Activated CD4-positive, alpha-beta T cell treated with anti-CD3 and anti-CD28 coated beads for 36 hours (primary cell): ENCODE data around the gene LRMDA. TPM values are rescaled to one million over a fixed set of nuclear protein-coding genes. Genes with fewer than 3 reads are reported as not detected.

Experiments
- ATAC-seq: fragments of 200-7000 bp; cut with Tn5 transposase; one replicate; pipeline ENCODE4 v1.10.0; 2021; ENCODE audit warnings: mild to moderate bottlenecking, moderate library complexity
- CTCF ChIA-PET: fragments of 350-600 bp; sonication (Branson Sonifier 250); formaldehyde crosslinking; loops from one replicate; lab custom pipeline; 2021; ENCODE audit warnings: antibody characterized with exemption; lab: Charles Lee
- POLR2A ChIA-PET: fragments of 350-600 bp; sonication (Branson Sonifier 250); formaldehyde crosslinking; loops from one replicate; lab custom pipeline; 2021; ENCODE audit warnings: antibody characterized with exemption, inconsistent platforms; lab: Charles Lee
- DNase-seq: peaks from one replicate; pipeline ENCODE4 v3.0.0-alpha.2; 2020
- H3K27ac Mint-ChIP-seq: one replicate; pipeline ENCODE4 v1.8.0; 2021; ENCODE audit warnings: mixed read lengths
- H3K27me3 Mint-ChIP-seq: one replicate; pipeline ENCODE4 v1.8.0; 2021; ENCODE audit warnings: mixed read lengths
- H3K36me3 Mint-ChIP-seq: one replicate; pipeline ENCODE4 v1.8.0; 2021; ENCODE audit warnings: low read depth, mixed read lengths
- H3K4me1 Mint-ChIP-seq: one replicate; pipeline ENCODE4 v1.8.0; 2021; ENCODE audit warnings: mixed read lengths
- H3K4me3 Mint-ChIP-seq: one replicate; pipeline ENCODE4 v1.8.0; 2021; ENCODE audit warnings: mild to moderate bottlenecking, moderate library complexity, mixed read lengths
- H3K9me3 Mint-ChIP-seq: one replicate; pipeline ENCODE4 v1.8.0; 2021; ENCODE audit warnings: low read depth, mixed read lengths
- intact Hi-C, 2 experiments: fragments of 100-400 bp; cut with DNase I in 1 of 2; cut with micrococcal nuclease in 1 of 2; formaldehyde crosslinking; loops; one replicate each; pipeline versions ENCODE4 v1.14.2 to v1.15.1; 2022 to 2024; cut with DNase I, micrococcal nuclease
- total RNA-seq, 2 experiments: library from RNA; stranded (reverse); gene quantifications; one replicate each; pipeline ENCODE4 v1.2.3, GENCODE V29; 2021

The LRMDA gene
- total RNA-seq, 2 experiments from 2014 or later, result not detected

GRCh38 chr10:75408911-75409885 is 22.2 kb upstream of the LRMDA start:
- DNase-seq, result peak; percentile 64
- peak; percentile 89 for ATAC-seq
- intact Hi-C loops, result loop anchor here (1.0 to 10.0 kb wide), 3 partner anchors 9 to 1576 kb away; no protein-coding TSS in a partner anchor
- ChIA-PET CTCF (no interaction called here), POLR2A (no interaction called here)
- no peak overlapping the region for H3K27ac Mint-ChIP-seq
- H3K4me1 Mint-ChIP-seq, result peaks cover 10% of the 10 kb centered on the region
- peak overlapping the region; percentile 64 for H3K4me3 Mint-ChIP-seq
- no peaks in the 10 kb centered on the region for H3K36me3 Mint-ChIP-seq
- peaks cover 57% of the 10 kb centered on the region for H3K27me3 Mint-ChIP-seq
- H3K9me3 Mint-ChIP-seq, result no peaks in the 10 kb centered on the region

- Mint-ChIP-seq H3K27ac (no peak overlapping the region), H3K27me3 (peaks cover 60% of the 10 kb centered on the region), H3K36me3 (no peaks in the 10 kb centered on the region), H3K4me1 (peaks cover 10% of the 10 kb centered on the region), H3K9me3 (no peaks in the 10 kb centered on the region), H3K4me3 (peak overlapping the region; percentile 23)
- ATAC-seq (no peak), DNase-seq (no peak)
- intact Hi-C loops, result no loop called here
- ChIA-PET CTCF (no interaction called here), POLR2A (interaction anchor here (0.6 to 0.7 kb wide), 2 partner anchors 20 to 331 kb away, joined by 3 read pairs; no protein-coding TSS in a partner anchor)
Observed at GRCh38 chr10:75410132-75411005, 21.1 kb upstream of the LRMDA start.

- Mint-ChIP-seq H3K36me3 (no peaks in the 10 kb centered on the region), H3K27ac (no peak overlapping the region), H3K4me1 (peaks cover 2% of the 10 kb centered on the region), H3K4me3 (no peak overlapping the region), H3K27me3 (peaks cover 48% of the 10 kb centered on the region), H3K9me3 (no peaks in the 10 kb centered on the region)
- POLR2A ChIA-PET, result no interaction called here
- DNase-seq, result no peak
- no peak for ATAC-seq
- intact Hi-C loops, result no loop called here
- CTCF ChIA-PET, result no interaction called here
Observed at GRCh38 chr10:75414527-75414926, 16.9 kb upstream of the LRMDA start.

GRCh38 chr10:75417522-75417927 is 13.9 kb upstream of the LRMDA start:
- peaks cover 29% of the 10 kb centered on the region for H3K27me3 Mint-ChIP-seq
- intact Hi-C loops, result no loop called here

GRCh38 chr10:75418293-75418692 is 13.1 kb upstream of the LRMDA start:
- POLR2A ChIA-PET, result no interaction called here
- intact Hi-C loops, result no loop called here
- Mint-ChIP-seq H3K27ac (no peak overlapping the region), H3K4me1 (no peaks in the 10 kb centered on the region), H3K36me3 (no peaks in the 10 kb centered on the region), H3K9me3 (no peaks in the 10 kb centered on the region), H3K27me3 (peaks cover 25% of the 10 kb centered on the region), H3K4me3 (no peak overlapping the region)
- ATAC-seq (no peak), DNase-seq (no peak)
- CTCF ChIA-PET, result interaction anchor here (0.6 kb wide), 1 partner anchor 27 kb away, joined by 3 read pairs; no protein-coding TSS in a partner anchor

More at GRCh38 chr10:75417522-75417927, 13.9 kb upstream of the LRMDA start:
- H3K9me3 Mint-ChIP-seq, result no peaks in the 10 kb centered on the region
- ATAC-seq (no peak), DNase-seq (no peak)
- H3K4me3 Mint-ChIP-seq, result no peak overlapping the region
- no peak overlapping the region for H3K27ac Mint-ChIP-seq
- H3K36me3 Mint-ChIP-seq, result no peaks in the 10 kb centered on the region
- POLR2A ChIA-PET, result no interaction called here
- no peaks in the 10 kb centered on the region for H3K4me1 Mint-ChIP-seq
- CTCF ChIA-PET, result no interaction called here

- ATAC-seq (no peak), DNase-seq (no peak)
- Mint-ChIP-seq H3K36me3 (no peaks in the 10 kb centered on the region), H3K27me3 (peaks cover 24% of the 10 kb centered on the region), H3K27ac (no peak overlapping the region), H3K4me3 (no peak overlapping the region), H3K4me1 (no peaks in the 10 kb centered on the region), H3K9me3 (no peaks in the 10 kb centered on the region)
- ChIA-PET POLR2A (no interaction called here), CTCF (no interaction called here)
- intact Hi-C loops, result no loop called here
Observed at GRCh38 chr10:75418712-75419111, 12.7 kb upstream of the LRMDA start.

GRCh38 chr10:75422913-75423312 is 8.5 kb upstream of the LRMDA start:
- POLR2A ChIA-PET, result no interaction called here
- DNase-seq, result no peak
- no peaks in the 10 kb centered on the region for H3K4me1 Mint-ChIP-seq
- no peak overlapping the region for H3K4me3 Mint-ChIP-seq
- H3K27me3 Mint-ChIP-seq, result peaks cover 8% of the 10 kb centered on the region
- H3K9me3 Mint-ChIP-seq, result no peaks in the 10 kb centered on the region
- CTCF ChIA-PET, result interaction anchor here (0.9 kb wide), 1 partner anchor 24 kb away, joined by 3 read pairs; no protein-coding TSS in a partner anchor
- H3K36me3 Mint-ChIP-seq, result no peaks in the 10 kb centered on the region
- ATAC-seq, result no peak
- no peak overlapping the region for H3K27ac Mint-ChIP-seq
- intact Hi-C loops, result no loop called here

GRCh38 chr10:75424571-75424970 is 6.9 kb upstream of the LRMDA start:
- ChIA-PET CTCF (interaction anchor here (0.6 kb wide), 1 partner anchor 88 kb away, joined by 3 read pairs; no protein-coding TSS in a partner anchor), POLR2A (interaction anchor here (0.7 kb wide), 1 partner anchor 8 kb away, joined by 4 read pairs; no protein-coding TSS in a partner anchor)
- DNase-seq, result no peak
- intact Hi-C loops, result no loop called here
- Mint-ChIP-seq H3K4me3 (no peak overlapping the region), H3K4me1 (no peaks in the 10 kb centered on the region), H3K27ac (no peak overlapping the region), H3K9me3 (no peaks in the 10 kb centered on the region), H3K36me3 (no peaks in the 10 kb centered on the region), H3K27me3 (peaks cover 9% of the 10 kb centered on the region)
- no peak for ATAC-seq

GRCh38 chr10:75425291-75426079 is 5.9 kb upstream of the LRMDA start:
- no peaks in the 10 kb centered on the region for H3K36me3 Mint-ChIP-seq
- ChIA-PET CTCF (interaction anchor here (0.6 kb wide), 1 partner anchor 87 kb away, joined by 3 read pairs; no protein-coding TSS in a partner anchor), POLR2A (interaction anchor here (0.5 kb wide), 1 partner anchor 23 kb away, joined by 4 read pairs; no protein-coding TSS in a partner anchor)
- no peak for ATAC-seq
- DNase-seq, result no peak
- H3K4me1 Mint-ChIP-seq, result no peaks in the 10 kb centered on the region
- peaks cover 13% of the 10 kb centered on the region for H3K27me3 Mint-ChIP-seq
- H3K27ac Mint-ChIP-seq, result no peak overlapping the region
- intact Hi-C loops, result no loop called here
- no peak overlapping the region for H3K4me3 Mint-ChIP-seq
- H3K9me3 Mint-ChIP-seq, result no peaks in the 10 kb centered on the region

GRCh38 chr10:75426880-75427279 is 4.5 kb upstream of the LRMDA start:
- intact Hi-C loops, result no loop called here
- no peak overlapping the region for H3K27ac Mint-ChIP-seq
- POLR2A ChIA-PET, result no interaction called here
- no peaks in the 10 kb centered on the region for H3K9me3 Mint-ChIP-seq
- CTCF ChIA-PET, result interaction anchor here (0.5 kb wide), 1 partner anchor 9 kb away, joined by 3 read pairs; no protein-coding TSS in a partner anchor
- DNase-seq (no peak), ATAC-seq (no peak)
- no peaks in the 10 kb centered on the region for H3K36me3 Mint-ChIP-seq
- no peaks in the 10 kb centered on the region for H3K4me1 Mint-ChIP-seq
- H3K4me3 Mint-ChIP-seq, result no peak overlapping the region
- peaks cover 16% of the 10 kb centered on the region for H3K27me3 Mint-ChIP-seq
